Panc1 (cell line): ENCODE measurements around the gene ZNF835. TPM values are rescaled to one million over a fixed set of nuclear protein-coding genes. Genes with fewer than 3 reads are reported as not detected.

Source experiments
- ATAC-seq: fragments of 200-7000 bp; cut with Tn5 transposase; 2 replicates; pipeline ENCODE4 v1.9.1; 2020; ENCODE audit warnings: mild to moderate bottlenecking, moderate library complexity
- BruUV-seq: library from RNA; stranded (reverse); fragments of 400-500 nt; replicated peaks from 2 replicates; lab custom pipeline; 2021; lab: Mats Ljungman, UMichigan
- CTCF ChIA-PET: fragments of 300-600 bp; sonication (Branson Sonifier 250); formaldehyde crosslinking; loops from one replicate; lab custom pipeline; 2022; ENCODE audit warnings: antibody characterized with exemption; lab: Charles Lee
- POLR2A ChIA-PET: fragments of 300-600 bp; sonication (Branson Sonifier 250); formaldehyde crosslinking; loops from one replicate; lab custom pipeline; 2022; ENCODE audit warnings: antibody characterized with exemption; lab: Charles Lee
- DNase-seq: peaks from one replicate; pipeline ENCODE4 v3.0.0-alpha.2; 2010; ENCODE audit warnings: low read depth, low spot score
- H3K27ac ChIP-seq: 2 replicates; pipeline ENCODE4 v1.5.1; 2011; ENCODE audit warnings: mild to moderate bottlenecking, low read length, inconsistent platforms
- H3K27me3 ChIP-seq: fragments of 200-500 bp; sonication (Bioruptor generic); 2 replicates; pipeline ENCODE4 v1.6.0; 2014; ENCODE audit warnings: low read length, inconsistent platforms; ENCODE audit not compliant: control insufficient read depth, insufficient read depth
- H3K36me3 ChIP-seq: fragments of 200-500 bp; sonication (Bioruptor generic); 2 replicates; pipeline ENCODE4 v1.5.1; 2014; ENCODE audit warnings: inconsistent platforms, mild to moderate bottlenecking, low read length, moderate library complexity; ENCODE audit not compliant: control insufficient read depth, insufficient read depth
- H3K4me1 ChIP-seq: 2 replicates; pipeline ENCODE4 v1.5.1; 2011; ENCODE audit warnings: inconsistent platforms, mild to moderate bottlenecking, low read length, moderate library complexity; ENCODE audit not compliant: control insufficient read depth, insufficient read depth
- H3K4me3 ChIP-seq, 2 experiments: 2 replicates each; pipeline ENCODE4 v1.5.1; 2011 to 2012; ENCODE audit warnings: low read depth in 2 of 2, low read length in 2 of 2, mild to moderate bottlenecking in 2 of 2, inconsistent platforms in 1 of 2, moderate library complexity in 1 of 2
- H3K9me3 ChIP-seq: fragments of 200-500 bp; sonication (Bioruptor generic); 2 replicates; pipeline ENCODE4 v1.5.1; 2014; ENCODE audit warnings: low read depth, mild to moderate bottlenecking, inconsistent platforms, low read length, moderate library complexity; ENCODE audit not compliant: control insufficient read depth, insufficient read depth
- POLR2AphosphoS5 ChIP-seq: IDR thresholded peaks from 2 replicates; pipeline ENCODE4 v1.6.1; 2012; ENCODE audit warnings: mild to moderate bottlenecking, low read depth, low read length, moderate library complexity
- SIN3A ChIP-seq: IDR thresholded peaks from 2 replicates; pipeline ENCODE4 v1.6.1; 2012; ENCODE audit warnings: low read depth, mild to moderate bottlenecking, low read length, moderate library complexity, borderline replicate concordance; ENCODE audit not compliant: insufficient read depth
- TCF7L2 ChIP-seq: IDR thresholded peaks from 2 replicates; pipeline ENCODE4 v1.6.1; 2011; ENCODE audit warnings: mild to moderate bottlenecking, low read depth, low read length, inconsistent platforms
- in situ Hi-C: cut with HindIII; loops from 2 replicates; pipeline ENCODE4 v1.10.0; 2016; ENCODE audit warnings: low sequenced_read_pairs, low pct_unique_long_range_greater_than_20kb
- intact Hi-C: fragments of 100-400 bp; cut with micrococcal nuclease; formaldehyde crosslinking; loops from one replicate; pipeline ENCODE4 v1.10.0; 2022; ENCODE audit not compliant: unreplicated experiment
- total RNA-seq: library from RNA; stranded (reverse); gene quantifications from one replicate; pipeline ENCODE4 v1.2.1, GENCODE V29; 2021; ENCODE audit not compliant: unreplicated experiment
- TF ChIP-seq, protein P1 (sequence below), 2 experiments: IDR thresholded peaks; 2 replicates each; pipeline ENCODE4 v1.6.1; 2011 to 2012; ENCODE audit warnings: low read depth in 2 of 2, control low read depth in 1 of 2, low read length in 1 of 2, mild to moderate bottlenecking in 1 of 2, moderate library complexity in 1 of 2; ENCODE audit not compliant: insufficient read depth in 1 of 2
- TF ChIP-seq, protein P2 (sequence below): fragments of 450-650 bp; IDR thresholded peaks from 2 replicates; pipeline ENCODE4 v1.5.1; 2017; ENCODE audit warnings: mild to moderate bottlenecking

ZNF835 gene
- total RNA-seq, 1 experiment from 2014 or later, result not detected

DNA sequence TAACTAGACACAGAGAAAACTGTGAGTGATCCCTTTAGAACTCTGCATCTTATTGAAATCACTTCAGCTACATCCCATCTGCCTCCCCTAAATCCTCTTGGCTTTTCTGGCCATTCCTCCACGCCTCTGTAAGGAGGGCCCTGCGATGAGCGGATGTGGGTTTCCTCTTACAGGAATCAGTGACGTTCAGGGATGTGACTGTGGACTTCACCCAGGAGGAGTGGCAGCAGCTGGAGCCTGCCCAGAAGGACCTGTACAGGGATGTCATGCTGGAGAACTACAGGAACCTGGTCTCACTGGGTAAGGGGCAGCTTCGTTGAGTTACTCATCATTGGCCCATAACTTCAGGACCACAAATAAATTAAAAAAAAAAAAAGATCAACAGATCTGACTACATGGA lies 57.9 kb downstream of the ZNF835 start:
- POLR2A ChIA-PET, result no interaction called here
- ATAC-seq, result no peak

DNA sequence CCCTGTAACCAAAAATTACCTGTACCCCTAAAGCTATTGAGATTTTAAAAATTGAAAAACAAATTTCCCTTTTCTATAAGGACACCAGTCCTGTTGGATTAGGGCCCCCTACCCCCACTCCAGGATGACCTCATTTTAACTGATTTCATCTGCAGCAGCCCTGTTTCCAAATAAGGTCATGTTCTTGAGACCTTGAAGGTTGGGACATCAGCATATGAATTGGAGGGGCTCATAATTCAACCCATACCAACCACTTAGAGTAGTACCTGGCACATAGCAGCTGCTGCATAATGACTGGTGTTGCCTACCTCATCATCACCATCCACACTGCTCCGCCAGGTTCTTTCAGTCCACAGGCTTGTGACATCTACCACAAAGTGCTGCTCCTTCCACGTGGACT lies 58.8 kb downstream of the ZNF835 start:
- CTCF ChIA-PET, result no interaction called here

More for the DNA sequence above, 57.9 kb downstream of the ZNF835 start:
- peaks cover 32% of the 10 kb centered on the region; the same call in 1 of the 2 replicates for H3K9me3 ChIP-seq
- no peaks in the 10 kb centered on the region for H3K36me3 ChIP-seq
- no peak overlapping the region for H3K27ac ChIP-seq
- CTCF ChIA-PET, result no interaction called here
- no TSS peak for BruUV-seq
- H3K27me3 ChIP-seq, result no peaks in the 10 kb centered on the region
- in situ Hi-C loops (no loop called here), intact Hi-C loops (no loop called here)
- H3K4me3 ChIP-seq, result no peak overlapping the region
- no peaks in the 10 kb centered on the region for H3K4me1 ChIP-seq
- DNase-seq, result no peak
- TF ChIP-seq POLR2AphosphoS5 (no peak), TCF7L2 (no peak), SIN3A (no peak)
- TF ChIP-seq, protein P1, sequence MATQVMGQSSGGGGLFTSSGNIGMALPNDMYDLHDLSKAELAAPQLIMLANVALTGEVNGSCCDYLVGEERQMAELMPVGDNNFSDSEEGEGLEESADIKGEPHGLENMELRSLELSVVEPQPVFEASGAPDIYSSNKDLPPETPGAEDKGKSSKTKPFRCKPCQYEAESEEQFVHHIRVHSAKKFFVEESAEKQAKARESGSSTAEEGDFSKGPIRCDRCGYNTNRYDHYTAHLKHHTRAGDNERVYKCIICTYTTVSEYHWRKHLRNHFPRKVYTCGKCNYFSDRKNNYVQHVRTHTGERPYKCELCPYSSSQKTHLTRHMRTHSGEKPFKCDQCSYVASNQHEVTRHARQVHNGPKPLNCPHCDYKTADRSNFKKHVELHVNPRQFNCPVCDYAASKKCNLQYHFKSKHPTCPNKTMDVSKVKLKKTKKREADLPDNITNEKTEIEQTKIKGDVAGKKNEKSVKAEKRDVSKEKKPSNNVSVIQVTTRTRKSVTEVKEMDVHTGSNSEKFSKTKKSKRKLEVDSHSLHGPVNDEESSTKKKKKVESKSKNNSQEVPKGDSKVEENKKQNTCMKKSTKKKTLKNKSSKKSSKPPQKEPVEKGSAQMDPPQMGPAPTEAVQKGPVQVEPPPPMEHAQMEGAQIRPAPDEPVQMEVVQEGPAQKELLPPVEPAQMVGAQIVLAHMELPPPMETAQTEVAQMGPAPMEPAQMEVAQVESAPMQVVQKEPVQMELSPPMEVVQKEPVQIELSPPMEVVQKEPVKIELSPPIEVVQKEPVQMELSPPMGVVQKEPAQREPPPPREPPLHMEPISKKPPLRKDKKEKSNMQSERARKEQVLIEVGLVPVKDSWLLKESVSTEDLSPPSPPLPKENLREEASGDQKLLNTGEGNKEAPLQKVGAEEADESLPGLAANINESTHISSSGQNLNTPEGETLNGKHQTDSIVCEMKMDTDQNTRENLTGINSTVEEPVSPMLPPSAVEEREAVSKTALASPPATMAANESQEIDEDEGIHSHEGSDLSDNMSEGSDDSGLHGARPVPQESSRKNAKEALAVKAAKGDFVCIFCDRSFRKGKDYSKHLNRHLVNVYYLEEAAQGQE (IDR thresholded peaks at IDR 0.05; ENCODE audit: insufficient read depth in 1 of 2, low read depth in 2 of 2, low read length in 1 of 2), result no peak
- TF ChIP-seq, protein P2, sequence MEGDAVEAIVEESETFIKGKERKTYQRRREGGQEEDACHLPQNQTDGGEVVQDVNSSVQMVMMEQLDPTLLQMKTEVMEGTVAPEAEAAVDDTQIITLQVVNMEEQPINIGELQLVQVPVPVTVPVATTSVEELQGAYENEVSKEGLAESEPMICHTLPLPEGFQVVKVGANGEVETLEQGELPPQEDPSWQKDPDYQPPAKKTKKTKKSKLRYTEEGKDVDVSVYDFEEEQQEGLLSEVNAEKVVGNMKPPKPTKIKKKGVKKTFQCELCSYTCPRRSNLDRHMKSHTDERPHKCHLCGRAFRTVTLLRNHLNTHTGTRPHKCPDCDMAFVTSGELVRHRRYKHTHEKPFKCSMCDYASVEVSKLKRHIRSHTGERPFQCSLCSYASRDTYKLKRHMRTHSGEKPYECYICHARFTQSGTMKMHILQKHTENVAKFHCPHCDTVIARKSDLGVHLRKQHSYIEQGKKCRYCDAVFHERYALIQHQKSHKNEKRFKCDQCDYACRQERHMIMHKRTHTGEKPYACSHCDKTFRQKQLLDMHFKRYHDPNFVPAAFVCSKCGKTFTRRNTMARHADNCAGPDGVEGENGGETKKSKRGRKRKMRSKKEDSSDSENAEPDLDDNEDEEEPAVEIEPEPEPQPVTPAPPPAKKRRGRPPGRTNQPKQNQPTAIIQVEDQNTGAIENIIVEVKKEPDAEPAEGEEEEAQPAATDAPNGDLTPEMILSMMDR, result no peak

More for the DNA sequence above, 58.8 kb downstream of the ZNF835 start:
- intact Hi-C loops (no loop called here), in situ Hi-C loops (no loop called here)
- Histone ChIP-seq H3K27ac (no peak overlapping the region), H3K27me3 (no peaks in the 10 kb centered on the region), H3K36me3 (no peaks in the 10 kb centered on the region), H3K4me1 (no peaks in the 10 kb centered on the region), H3K4me3 (no peak overlapping the region), H3K9me3 (peaks cover 40% of the 10 kb centered on the region; the same call in 1 of the 2 replicates)
- POLR2A ChIA-PET, result no interaction called here
- ATAC-seq (no peak), DNase-seq (no peak)
- BruUV-seq, result no TSS peak
- TF ChIP-seq, protein P2, result no peak
- TF ChIP-seq, protein P1 (IDR thresholded peaks at IDR 0.05; ENCODE audit: insufficient read depth in 1 of 2, low read depth in 2 of 2, low read length in 1 of 2), result no peak
- no peak for TF ChIP-seq POLR2AphosphoS5
- TF ChIP-seq TCF7L2, result no peak
- no peak for TF ChIP-seq SIN3A

Other genes starting within 250 kb of the ZNF835 start
- not detected for gene ZNF667, start 194.4 kb downstream of the ZNF835 start, total RNA-seq
- gene ZNF471, start 163.9 kb downstream of the ZNF835 start, total RNA-seq, result not detected
- gene ZFP28, start 132.8 kb downstream of the ZNF835 start, total RNA-seq, result not detected
- gene ZNF470, start 104.3 kb downstream of the ZNF835 start, total RNA-seq, result not detected
- 6.3 TPM for gene ZNF71, start 76.5 kb downstream of the ZNF835 start, total RNA-seq
- 0.28 TPM for gene SMIM17, start 28.6 kb downstream of the ZNF835 start, total RNA-seq
- gene PEG3, start 169.0 kb upstream of the ZNF835 start, total RNA-seq, result 0.15 TPM
- gene ZIM2, start 169.0 kb upstream of the ZNF835 start, total RNA-seq, result not detected